WTC11 (cell line): ENCODE data around the gene SBF2. TPM values are rescaled to one million over a fixed set of nuclear protein-coding genes. Genes with fewer than 3 reads are reported as not detected.
A peak's percentile ranks its signal among the peaks of the same experiment; 100 is the strongest.

ENCODE experiments used
- ATAC-seq: fragments of 200-7000 bp; cut with Tn5 transposase; 2 replicates; pipeline ENCODE4 v1.10.0; 2021; ENCODE audit warnings: mild to moderate bottlenecking, moderate library complexity
- CTCF ChIA-PET: fragments of 300-600 bp; sonication (Branson Sonifier 250); formaldehyde crosslinking; loops from one replicate; lab custom pipeline; 2021; ENCODE audit warnings: antibody characterized with exemption; lab: Charles Lee
- POLR2A ChIA-PET: fragments of 350-600 bp; sonication (Branson Sonifier 250); formaldehyde crosslinking; loops from one replicate; lab custom pipeline; 2021; ENCODE audit warnings: antibody characterized with exemption; lab: Charles Lee
- DNase-seq: peaks from one replicate; pipeline ENCODE4 v3.0.0; 2021; ENCODE audit warnings: low spot score
- H3K27ac Mint-ChIP-seq: 2 replicates; pipeline ENCODE4 v1.8.0; 2021; ENCODE audit warnings: mixed read lengths
- H3K27me3 Mint-ChIP-seq: 2 replicates; pipeline ENCODE4 v1.8.0; 2021; ENCODE audit warnings: low read depth, mild to moderate bottlenecking, moderate library complexity, mixed read lengths
- H3K36me3 Mint-ChIP-seq: 2 replicates; pipeline ENCODE4 v1.8.0; 2021; ENCODE audit warnings: mixed read lengths
- H3K4me1 Mint-ChIP-seq: 2 replicates; pipeline ENCODE4 v1.8.0; 2022; ENCODE audit warnings: mixed read lengths
- H3K4me3 Mint-ChIP-seq: 2 replicates; pipeline ENCODE4 v1.8.0; 2021; ENCODE audit warnings: mild to moderate bottlenecking, moderate library complexity, mixed read lengths
- H3K9me3 Mint-ChIP-seq: 2 replicates; pipeline ENCODE4 v1.8.0; 2021; ENCODE audit warnings: mixed read lengths
- ATF1 ChIP-seq: sonication (generic); formaldehyde crosslinking; IDR thresholded peaks from 2 replicates; pipeline ENCODE4 v1.8.1; 2023; ENCODE audit warnings: mild to moderate bottlenecking, moderate library complexity, missing genetic modification reagents
- CREB1 ChIP-seq: sonication (generic); formaldehyde crosslinking; IDR thresholded peaks from 2 replicates; pipeline ENCODE4 v1.8.0; 2023; ENCODE audit warnings: mild to moderate bottlenecking, missing genetic modification reagents
- FOXP1 ChIP-seq: sonication (generic); formaldehyde crosslinking; IDR thresholded peaks from 2 replicates; pipeline ENCODE4 v1.8.0; 2022; ENCODE audit warnings: missing genetic modification reagents, mild to moderate bottlenecking, moderate library complexity, borderline replicate concordance
- HMGA2 ChIP-seq: fragments of 250-450 bp; sonication (Bioruptor Pico); IDR thresholded peaks from 2 replicates; pipeline ENCODE4 v1.4.0; 2021; ENCODE audit warnings: mild to moderate bottlenecking, moderate library complexity
- NFE2L1 ChIP-seq: sonication (generic); formaldehyde crosslinking; IDR thresholded peaks from 2 replicates; pipeline ENCODE4 v1.8.1; 2023; ENCODE audit warnings: missing genetic modification reagents
- NR1H2 ChIP-seq: sonication (generic); formaldehyde crosslinking; IDR thresholded peaks from 2 replicates; pipeline ENCODE4 v1.9.0; 2021; ENCODE audit warnings: mild to moderate bottlenecking, moderate library complexity, missing genetic modification reagents
- SMAD4 ChIP-seq: sonication (generic); formaldehyde crosslinking; IDR thresholded peaks from 2 replicates; pipeline ENCODE4 v1.8.0; 2022; ENCODE audit warnings: mild to moderate bottlenecking, missing genetic modification reagents
- TEAD4 ChIP-seq: sonication (generic); formaldehyde crosslinking; IDR thresholded peaks from 2 replicates; pipeline ENCODE4 v1.8.0; 2022; ENCODE audit warnings: mild to moderate bottlenecking, missing genetic modification reagents
- ZNF121 ChIP-seq: sonication (generic); formaldehyde crosslinking; IDR thresholded peaks from 2 replicates; pipeline ENCODE4 v1.8.0; 2023; ENCODE audit warnings: missing genetic modification reagents
- total RNA-seq: library from RNA; stranded (reverse); gene quantifications from 3 replicates; pipeline ENCODE4 v1.2.3, GENCODE V29; 2021
- TF ChIP-seq, protein P1 (sequence below): sonication (generic); formaldehyde crosslinking; IDR thresholded peaks from 2 replicates; pipeline ENCODE4 v1.8.0; 2022; ENCODE audit warnings: missing genetic modification reagents
- TF ChIP-seq, protein P2 (sequence below): fragments of 250-450 bp; sonication (Bioruptor Pico); IDR thresholded peaks from 2 replicates; pipeline ENCODE4 v1.9.0; 2021; ENCODE audit warnings: mild to moderate bottlenecking
- TF ChIP-seq, protein P3 (sequence below): sonication (generic); formaldehyde crosslinking; IDR thresholded peaks from 2 replicates; pipeline ENCODE4 v1.8.0; 2022; ENCODE audit warnings: mild to moderate bottlenecking, missing genetic modification reagents
- TF ChIP-seq, protein P4 (sequence below): sonication (generic); formaldehyde crosslinking; IDR thresholded peaks from 2 replicates; pipeline ENCODE4 v1.8.0; 2022; ENCODE audit warnings: mild to moderate bottlenecking, missing genetic modification reagents
- TF ChIP-seq, protein P5 (sequence below): sonication (generic); formaldehyde crosslinking; IDR thresholded peaks from 2 replicates; pipeline ENCODE4 v1.8.1; 2023; ENCODE audit warnings: mild to moderate bottlenecking, moderate library complexity, missing genetic modification reagents
- TF ChIP-seq, protein P6 (sequence below): fragments of 250-450 bp; sonication (Bioruptor Pico); IDR thresholded peaks from 2 replicates; pipeline ENCODE4 v1.9.0; 2021; ENCODE audit warnings: moderate library complexity, mild to moderate bottlenecking, inconsistent platforms, borderline replicate concordance
- TF ChIP-seq, protein P7 (sequence below): sonication (generic); formaldehyde crosslinking; IDR thresholded peaks from 2 replicates; pipeline ENCODE4 v1.8.1; 2022; ENCODE audit warnings: low read depth, mild to moderate bottlenecking, moderate library complexity, missing genetic modification reagents, borderline replicate concordance

The SBF2 gene
- total RNA-seq, 1 experiment from 2014 or later = 47.6 TPM

DNA sequence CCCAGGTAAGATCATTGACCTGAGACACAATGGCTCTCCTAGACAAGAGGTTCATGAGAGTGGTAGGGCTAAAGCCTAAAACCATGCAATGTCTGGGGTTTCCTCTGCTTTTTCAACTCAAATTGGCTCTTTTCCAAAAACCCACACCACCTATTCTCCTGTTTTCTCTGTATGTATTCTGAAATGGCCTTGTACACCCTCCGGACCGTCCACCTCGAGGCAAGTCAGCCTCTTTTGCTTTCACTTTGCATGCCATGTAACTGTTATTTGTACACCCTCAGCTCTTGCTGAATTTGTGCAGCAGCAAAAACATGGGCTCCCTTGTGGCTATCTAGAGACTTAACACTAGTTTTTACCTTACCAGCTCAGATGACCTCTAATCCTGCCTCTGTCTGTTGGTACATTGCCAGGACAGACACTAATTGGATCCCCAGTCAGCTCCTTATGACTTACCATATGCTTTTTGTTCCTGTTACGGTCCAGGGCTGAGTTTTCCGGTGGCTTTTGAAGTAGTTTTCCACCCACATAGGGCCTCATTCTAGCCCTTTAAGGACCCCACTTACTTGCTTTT lies 288.0 kb downstream of the SBF2 start (continued):
- TF ChIP-seq, protein P1, sequence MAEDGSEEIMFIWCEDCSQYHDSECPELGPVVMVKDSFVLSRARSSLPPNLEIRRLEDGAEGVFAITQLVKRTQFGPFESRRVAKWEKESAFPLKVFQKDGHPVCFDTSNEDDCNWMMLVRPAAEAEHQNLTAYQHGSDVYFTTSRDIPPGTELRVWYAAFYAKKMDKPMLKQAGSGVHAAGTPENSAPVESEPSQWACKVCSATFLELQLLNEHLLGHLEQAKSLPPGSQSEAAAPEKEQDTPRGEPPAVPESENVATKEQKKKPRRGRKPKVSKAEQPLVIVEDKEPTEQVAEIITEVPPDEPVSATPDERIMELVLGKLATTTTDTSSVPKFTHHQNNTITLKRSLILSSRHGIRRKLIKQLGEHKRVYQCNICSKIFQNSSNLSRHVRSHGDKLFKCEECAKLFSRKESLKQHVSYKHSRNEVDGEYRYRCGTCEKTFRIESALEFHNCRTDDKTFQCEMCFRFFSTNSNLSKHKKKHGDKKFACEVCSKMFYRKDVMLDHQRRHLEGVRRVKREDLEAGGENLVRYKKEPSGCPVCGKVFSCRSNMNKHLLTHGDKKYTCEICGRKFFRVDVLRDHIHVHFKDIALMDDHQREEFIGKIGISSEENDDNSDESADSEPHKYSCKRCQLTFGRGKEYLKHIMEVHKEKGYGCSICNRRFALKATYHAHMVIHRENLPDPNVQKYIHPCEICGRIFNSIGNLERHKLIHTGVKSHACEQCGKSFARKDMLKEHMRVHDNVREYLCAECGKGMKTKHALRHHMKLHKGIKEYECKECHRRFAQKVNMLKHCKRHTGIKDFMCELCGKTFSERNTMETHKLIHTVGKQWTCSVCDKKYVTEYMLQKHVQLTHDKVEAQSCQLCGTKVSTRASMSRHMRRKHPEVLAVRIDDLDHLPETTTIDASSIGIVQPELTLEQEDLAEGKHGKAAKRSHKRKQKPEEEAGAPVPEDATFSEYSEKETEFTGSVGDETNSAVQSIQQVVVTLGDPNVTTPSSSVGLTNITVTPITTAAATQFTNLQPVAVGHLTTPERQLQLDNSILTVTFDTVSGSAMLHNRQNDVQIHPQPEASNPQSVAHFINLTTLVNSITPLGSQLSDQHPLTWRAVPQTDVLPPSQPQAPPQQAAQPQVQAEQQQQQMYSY (CRISPR knock-in tag) = no peak
- TF ChIP-seq, protein P2, sequence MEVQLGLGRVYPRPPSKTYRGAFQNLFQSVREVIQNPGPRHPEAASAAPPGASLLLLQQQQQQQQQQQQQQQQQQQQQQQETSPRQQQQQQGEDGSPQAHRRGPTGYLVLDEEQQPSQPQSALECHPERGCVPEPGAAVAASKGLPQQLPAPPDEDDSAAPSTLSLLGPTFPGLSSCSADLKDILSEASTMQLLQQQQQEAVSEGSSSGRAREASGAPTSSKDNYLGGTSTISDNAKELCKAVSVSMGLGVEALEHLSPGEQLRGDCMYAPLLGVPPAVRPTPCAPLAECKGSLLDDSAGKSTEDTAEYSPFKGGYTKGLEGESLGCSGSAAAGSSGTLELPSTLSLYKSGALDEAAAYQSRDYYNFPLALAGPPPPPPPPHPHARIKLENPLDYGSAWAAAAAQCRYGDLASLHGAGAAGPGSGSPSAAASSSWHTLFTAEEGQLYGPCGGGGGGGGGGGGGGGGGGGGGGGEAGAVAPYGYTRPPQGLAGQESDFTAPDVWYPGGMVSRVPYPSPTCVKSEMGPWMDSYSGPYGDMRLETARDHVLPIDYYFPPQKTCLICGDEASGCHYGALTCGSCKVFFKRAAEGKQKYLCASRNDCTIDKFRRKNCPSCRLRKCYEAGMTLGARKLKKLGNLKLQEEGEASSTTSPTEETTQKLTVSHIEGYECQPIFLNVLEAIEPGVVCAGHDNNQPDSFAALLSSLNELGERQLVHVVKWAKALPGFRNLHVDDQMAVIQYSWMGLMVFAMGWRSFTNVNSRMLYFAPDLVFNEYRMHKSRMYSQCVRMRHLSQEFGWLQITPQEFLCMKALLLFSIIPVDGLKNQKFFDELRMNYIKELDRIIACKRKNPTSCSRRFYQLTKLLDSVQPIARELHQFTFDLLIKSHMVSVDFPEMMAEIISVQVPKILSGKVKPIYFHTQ (CRISPR knock-in tag) = no peak
- TF ChIP-seq, protein P3, sequence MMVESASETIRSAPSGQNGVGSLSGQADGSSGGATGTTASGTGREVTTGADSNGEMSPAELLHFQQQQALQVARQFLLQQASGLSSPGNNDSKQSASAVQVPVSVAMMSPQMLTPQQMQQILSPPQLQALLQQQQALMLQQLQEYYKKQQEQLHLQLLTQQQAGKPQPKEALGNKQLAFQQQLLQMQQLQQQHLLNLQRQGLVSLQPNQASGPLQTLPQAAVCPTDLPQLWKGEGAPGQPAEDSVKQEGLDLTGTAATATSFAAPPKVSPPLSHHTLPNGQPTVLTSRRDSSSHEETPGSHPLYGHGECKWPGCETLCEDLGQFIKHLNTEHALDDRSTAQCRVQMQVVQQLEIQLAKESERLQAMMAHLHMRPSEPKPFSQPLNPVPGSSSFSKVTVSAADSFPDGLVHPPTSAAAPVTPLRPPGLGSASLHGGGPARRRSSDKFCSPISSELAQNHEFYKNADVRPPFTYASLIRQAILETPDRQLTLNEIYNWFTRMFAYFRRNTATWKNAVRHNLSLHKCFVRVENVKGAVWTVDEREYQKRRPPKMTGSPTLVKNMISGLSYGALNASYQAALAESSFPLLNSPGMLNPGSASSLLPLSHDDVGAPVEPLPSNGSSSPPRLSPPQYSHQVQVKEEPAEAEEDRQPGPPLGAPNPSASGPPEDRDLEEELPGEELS (CRISPR knock-in tag) = no peak
- TF ChIP-seq, all 79 proteins: peak for 0

DNA sequence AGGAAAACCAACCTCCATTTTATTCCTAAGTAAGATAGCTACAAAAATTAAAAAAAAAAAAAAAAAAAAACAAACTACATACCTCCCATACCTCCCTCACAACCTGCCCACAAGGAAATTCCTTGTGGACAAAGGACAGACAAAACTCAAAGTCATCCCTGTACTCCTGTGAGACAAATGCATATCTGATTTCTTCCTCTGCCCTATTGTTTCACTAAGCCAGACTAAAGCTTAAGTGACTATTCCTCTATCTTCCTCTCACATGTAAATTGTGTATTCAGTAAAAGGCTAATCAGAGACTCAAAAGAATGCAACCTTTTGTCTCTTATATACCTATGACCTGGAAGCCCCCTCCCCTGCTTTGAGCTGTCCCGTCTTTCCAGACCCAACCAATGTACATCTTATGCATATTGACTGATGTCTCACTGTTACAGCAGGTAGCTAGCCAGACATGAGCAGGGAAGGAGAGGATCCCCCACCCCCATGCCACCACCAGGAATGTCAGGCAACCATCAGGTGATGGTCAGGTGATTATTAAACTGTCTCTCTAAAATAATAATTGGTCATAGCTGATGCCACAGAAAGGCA lies 289.4 kb downstream of the SBF2 start:
- Mint-ChIP-seq H3K27me3 (no peaks in the 10 kb centered on the region), H3K36me3 (peaks cover 40% of the 10 kb centered on the region), H3K4me3 (no peak overlapping the region), H3K27ac (peak overlapping the region; percentile 51), H3K9me3 (peaks cover 45% of the 10 kb centered on the region), H3K4me1 (peaks cover 25% of the 10 kb centered on the region)
- TF ChIP-seq, protein P4, sequence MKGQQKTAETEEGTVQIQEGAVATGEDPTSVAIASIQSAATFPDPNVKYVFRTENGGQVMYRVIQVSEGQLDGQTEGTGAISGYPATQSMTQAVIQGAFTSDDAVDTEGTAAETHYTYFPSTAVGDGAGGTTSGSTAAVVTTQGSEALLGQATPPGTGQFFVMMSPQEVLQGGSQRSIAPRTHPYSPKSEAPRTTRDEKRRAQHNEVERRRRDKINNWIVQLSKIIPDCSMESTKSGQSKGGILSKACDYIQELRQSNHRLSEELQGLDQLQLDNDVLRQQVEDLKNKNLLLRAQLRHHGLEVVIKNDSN = no peak
- peak; percentile 99 for TF ChIP-seq ZNF121 (CRISPR knock-in tag)
- TF ChIP-seq NFE2L1 (CRISPR knock-in tag) = no peak
- no peak for TF ChIP-seq TEAD4 (CRISPR knock-in tag)
- POLR2A ChIA-PET = interaction anchor here (0.6 kb wide), 1 partner anchor 9 kb away, joined by 3 read pairs; no protein-coding TSS in a partner anchor
- DNase-seq (no peak), ATAC-seq (peak; percentile 41)
- CTCF ChIA-PET = interaction anchor here (0.6 to 2.6 kb wide), 4 partner anchors 21 to 297 kb away, joined by 3 to 6 read pairs (median 4); no protein-coding TSS in a partner anchor

DNA sequence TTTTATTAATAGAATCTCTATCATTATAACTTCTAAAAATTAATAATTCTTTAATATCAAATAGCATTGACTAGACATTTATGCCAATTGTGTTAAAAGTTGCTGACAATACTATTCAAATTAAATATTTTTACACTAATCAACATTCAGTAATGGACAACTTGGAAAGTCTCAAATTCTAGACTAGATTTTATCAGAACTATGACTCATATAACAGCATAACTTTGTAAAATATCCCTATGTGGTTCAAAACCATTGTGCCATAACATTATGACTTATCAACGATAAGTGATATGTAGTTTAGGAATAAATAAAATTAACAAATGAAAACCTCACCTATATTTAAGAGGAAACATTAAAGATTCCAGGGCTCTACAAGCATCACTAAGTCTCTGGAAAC lies 291.8 kb downstream of the SBF2 start:
- Mint-ChIP-seq H3K4me3 (no peak overlapping the region), H3K4me1 (peaks cover 25% of the 10 kb centered on the region), H3K27me3 (no peaks in the 10 kb centered on the region), H3K9me3 (peaks cover 33% of the 10 kb centered on the region), H3K36me3 (peaks cover 33% of the 10 kb centered on the region), H3K27ac (no peak overlapping the region)
- CTCF ChIA-PET = no interaction called here
- POLR2A ChIA-PET = no interaction called here
- ATAC-seq = no peak
- no peak for DNase-seq
- TF ChIP-seq HMGA2 (no peak), CREB1 (CRISPR knock-in tag) (no peak), FOXP1 (CRISPR knock-in tag) (no peak), NR1H2 (CRISPR knock-in tag) (no peak), SMAD4 (CRISPR knock-in tag) (no peak), ATF1 (no peak)
- TF ChIP-seq, protein P5, sequence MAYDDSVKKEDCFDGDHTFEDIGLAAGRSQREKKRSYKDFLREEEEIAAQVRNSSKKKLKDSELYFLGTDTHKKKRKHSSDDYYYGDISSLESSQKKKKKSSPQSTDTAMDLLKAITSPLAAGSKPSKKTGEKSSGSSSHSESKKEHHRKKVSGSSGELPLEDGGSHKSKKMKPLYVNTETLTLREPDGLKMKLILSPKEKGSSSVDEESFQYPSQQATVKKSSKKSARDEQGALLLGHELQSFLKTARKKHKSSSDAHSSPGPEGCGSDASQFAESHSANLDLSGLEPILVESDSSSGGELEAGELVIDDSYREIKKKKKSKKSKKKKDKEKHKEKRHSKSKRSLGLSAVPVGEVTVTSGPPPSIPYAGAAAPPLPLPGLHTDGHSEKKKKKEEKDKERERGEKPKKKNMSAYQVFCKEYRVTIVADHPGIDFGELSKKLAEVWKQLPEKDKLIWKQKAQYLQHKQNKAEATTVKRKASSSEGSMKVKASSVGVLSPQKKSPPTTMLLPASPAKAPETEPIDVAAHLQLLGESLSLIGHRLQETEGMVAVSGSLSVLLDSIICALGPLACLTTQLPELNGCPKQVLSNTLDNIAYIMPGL (CRISPR knock-in tag) = no peak
- TF ChIP-seq, protein P6, sequence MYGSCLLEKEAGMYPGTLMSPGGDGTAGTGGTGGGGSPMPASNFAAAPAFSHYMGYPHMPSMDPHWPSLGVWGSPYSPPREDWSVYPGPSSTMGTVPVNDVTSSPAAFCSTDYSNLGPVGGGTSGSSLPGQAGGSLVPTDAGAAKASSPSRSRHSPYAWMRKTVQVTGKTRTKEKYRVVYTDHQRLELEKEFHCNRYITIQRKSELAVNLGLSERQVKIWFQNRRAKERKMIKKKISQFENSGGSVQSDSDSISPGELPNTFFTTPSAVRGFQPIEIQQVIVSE (CRISPR knock-in tag) = no peak
- TF ChIP-seq, protein P7, sequence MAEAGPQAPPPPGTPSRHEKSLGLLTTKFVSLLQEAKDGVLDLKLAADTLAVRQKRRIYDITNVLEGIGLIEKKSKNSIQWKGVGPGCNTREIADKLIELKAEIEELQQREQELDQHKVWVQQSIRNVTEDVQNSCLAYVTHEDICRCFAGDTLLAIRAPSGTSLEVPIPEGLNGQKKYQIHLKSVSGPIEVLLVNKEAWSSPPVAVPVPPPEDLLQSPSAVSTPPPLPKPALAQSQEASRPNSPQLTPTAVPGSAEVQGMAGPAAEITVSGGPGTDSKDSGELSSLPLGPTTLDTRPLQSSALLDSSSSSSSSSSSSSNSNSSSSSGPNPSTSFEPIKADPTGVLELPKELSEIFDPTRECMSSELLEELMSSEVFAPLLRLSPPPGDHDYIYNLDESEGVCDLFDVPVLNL (CRISPR knock-in tag) = no peak
